ENCODE measurements around the gene OR4B1. TPM values are rescaled to one million over a fixed set of nuclear protein-coding genes. Genes with fewer than 3 reads are reported as not detected.

OR4B1 gene, protein sequence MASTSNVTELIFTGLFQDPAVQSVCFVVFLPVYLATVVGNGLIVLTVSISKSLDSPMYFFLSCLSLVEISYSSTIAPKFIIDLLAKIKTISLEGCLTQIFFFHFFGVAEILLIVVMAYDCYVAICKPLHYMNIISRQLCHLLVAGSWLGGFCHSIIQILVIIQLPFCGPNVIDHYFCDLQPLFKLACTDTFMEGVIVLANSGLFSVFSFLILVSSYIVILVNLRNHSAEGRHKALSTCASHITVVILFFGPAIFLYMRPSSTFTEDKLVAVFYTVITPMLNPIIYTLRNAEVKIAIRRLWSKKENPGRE
- total RNA-seq: not detected in 2 replicates

DNA sequence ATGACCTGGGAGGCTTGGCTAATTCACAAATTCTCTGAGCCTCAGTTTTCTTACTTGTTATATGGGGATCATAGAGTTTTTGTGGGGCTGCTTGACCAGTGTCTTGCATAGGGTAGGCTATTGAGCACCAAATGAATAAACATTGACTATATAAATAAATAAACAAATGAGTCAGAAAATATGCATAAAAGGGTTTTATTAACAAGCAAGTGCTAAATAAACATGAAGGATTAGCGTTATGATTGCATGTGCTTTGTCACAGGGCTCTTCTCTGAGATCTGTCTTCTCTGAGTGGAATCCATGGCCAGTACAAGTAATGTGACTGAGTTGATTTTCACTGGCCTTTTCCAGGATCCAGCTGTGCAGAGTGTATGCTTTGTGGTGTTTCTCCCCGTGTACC is at the start of gene OR4B1:
Gene OR4B1, plus strand, starts transcription at position 301 of the 400 bp plus-strand sequence. Its CDS starts 0 bp downstream, at position 301.

DNA sequence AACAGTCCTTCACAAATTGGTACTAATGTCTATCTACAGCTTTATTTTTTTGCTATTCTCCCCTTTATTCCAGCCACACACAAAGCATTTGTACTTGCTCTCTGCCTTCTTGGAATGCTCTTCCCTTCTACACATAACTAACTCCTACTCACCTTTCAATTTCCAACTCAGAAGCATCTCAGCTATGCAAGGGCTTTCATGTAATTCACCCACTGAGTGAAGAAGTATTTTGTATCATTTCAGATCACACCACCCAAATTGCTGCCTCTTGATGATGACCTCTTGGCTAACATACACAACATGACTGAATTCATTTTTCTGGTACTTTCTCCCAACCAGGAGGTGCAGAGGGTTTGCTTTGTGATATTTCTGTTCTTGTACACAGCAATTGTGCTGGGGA is 28.2 kb downstream of the OR4B1 start, which contains the start of gene OR4X2:
Gene OR4X2, plus strand, starts transcription at position 301 of the 400 bp plus-strand sequence. Its CDS starts 0 bp downstream, at position 301.

DNA sequence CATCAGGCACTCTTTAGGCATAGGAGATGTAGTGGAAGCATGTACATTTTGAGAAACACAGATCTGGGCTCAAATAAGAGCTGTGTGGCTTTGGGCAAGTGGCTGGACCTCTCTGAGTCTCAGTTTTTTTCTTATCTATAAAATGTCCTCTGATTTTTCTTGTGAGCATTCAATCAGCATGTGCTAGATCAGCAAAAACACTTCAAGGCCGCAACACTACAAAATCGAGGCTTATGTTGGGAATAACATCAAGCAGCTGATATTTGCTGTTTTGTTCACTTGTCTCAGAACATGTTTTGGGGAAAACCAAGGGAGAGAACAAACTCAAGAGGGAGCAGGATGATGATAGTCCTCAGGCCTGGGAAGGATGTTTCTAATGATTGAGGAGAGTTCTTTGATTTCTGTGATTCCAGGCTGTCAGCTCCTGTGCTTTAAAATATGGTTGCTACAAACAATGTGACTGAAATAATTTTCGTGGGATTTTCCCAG is 46.9 kb downstream of the OR4B1 start, which contains the start of gene OR4X1:
Gene OR4X1, plus strand, starts transcription at position 439 of the 489 bp plus-strand sequence. Its CDS starts 0 bp downstream, at position 439.

Other genes with a start within 250 kb of the OR4B1 start
- 11.1 and 14.2 TPM in 2 replicates for gene PTPRJ, start 236.3 kb upstream of the OR4B1 start, total RNA-seq
- gene OR4X2, start 28.3 kb downstream of the OR4B1 start, total RNA-seq: not detected in 2 replicates
- not detected in 2 replicates for gene OR4X1, start 47.1 kb downstream of the OR4B1 start, total RNA-seq
- not detected in 2 replicates for gene OR4S1, start 89.4 kb downstream of the OR4B1 start, total RNA-seq
- not detected in 2 replicates for gene OR4C3, start 108.1 kb downstream of the OR4B1 start, total RNA-seq
- not detected in 2 replicates for gene OR4C5, start 149.7 kb downstream of the OR4B1 start, total RNA-seq

Data from smooth muscle cell of bladder (primary cell).